ENCODE data around the gene RAPGEF1.
"Not testable (repeated sequence)": the region's sequence is repeated elsewhere in the genome, so short reads cannot be mapped to it uniquely, and the experiment has no call there.

The RAPGEF1 gene

DNA sequence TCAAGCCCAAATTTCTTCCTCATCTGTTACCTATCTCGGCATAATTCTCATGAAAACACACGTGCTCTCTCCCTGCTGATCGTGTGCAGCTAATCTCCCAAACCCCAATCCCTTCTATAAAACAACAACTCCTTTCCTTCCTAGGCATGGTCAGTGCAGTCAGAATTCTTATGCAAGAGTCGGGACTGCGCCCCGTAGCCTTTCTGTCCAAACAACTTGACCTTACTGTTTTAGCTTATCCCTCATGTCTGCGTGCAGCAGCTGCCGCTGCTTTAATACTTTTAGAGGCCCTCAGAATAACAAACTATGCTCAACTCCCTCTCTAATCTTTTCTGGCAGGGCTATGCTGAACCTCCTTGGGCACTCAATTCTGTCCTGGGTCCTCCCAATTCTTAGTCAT, 189.4 kb downstream of the RAPGEF1 start:
- DNase-seq: not testable (repeated sequence)

DNA sequence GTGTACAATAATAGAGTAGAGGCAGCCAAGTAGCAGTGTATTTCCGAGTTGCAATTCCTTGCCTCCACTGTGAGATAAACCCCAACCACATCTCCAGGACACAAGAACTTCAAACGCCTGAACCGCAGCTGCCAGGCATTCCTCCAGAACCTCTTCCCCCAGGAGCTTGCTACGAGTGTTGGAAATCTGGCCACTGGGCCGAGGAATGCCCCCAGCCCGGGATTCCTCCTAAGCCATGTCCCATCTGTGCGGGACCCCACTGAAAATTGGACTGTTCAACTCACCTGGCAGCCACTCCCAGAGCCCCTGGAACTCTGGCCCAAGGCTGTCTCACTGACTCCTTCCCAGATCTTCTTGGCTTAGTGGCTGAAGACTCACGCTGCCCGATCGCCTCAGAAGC, 190.7 kb downstream of the RAPGEF1 start:
- DNase-seq: not testable (repeated sequence)

- DNase-seq: no peak
Measured at GRCh38 chr9:131546336-131547084, 193.4 kb downstream of the RAPGEF1 start.

- no peak for DNase-seq
Measured at GRCh38 chr9:131545786-131546335, 194.0 kb downstream of the RAPGEF1 start.

DNA sequence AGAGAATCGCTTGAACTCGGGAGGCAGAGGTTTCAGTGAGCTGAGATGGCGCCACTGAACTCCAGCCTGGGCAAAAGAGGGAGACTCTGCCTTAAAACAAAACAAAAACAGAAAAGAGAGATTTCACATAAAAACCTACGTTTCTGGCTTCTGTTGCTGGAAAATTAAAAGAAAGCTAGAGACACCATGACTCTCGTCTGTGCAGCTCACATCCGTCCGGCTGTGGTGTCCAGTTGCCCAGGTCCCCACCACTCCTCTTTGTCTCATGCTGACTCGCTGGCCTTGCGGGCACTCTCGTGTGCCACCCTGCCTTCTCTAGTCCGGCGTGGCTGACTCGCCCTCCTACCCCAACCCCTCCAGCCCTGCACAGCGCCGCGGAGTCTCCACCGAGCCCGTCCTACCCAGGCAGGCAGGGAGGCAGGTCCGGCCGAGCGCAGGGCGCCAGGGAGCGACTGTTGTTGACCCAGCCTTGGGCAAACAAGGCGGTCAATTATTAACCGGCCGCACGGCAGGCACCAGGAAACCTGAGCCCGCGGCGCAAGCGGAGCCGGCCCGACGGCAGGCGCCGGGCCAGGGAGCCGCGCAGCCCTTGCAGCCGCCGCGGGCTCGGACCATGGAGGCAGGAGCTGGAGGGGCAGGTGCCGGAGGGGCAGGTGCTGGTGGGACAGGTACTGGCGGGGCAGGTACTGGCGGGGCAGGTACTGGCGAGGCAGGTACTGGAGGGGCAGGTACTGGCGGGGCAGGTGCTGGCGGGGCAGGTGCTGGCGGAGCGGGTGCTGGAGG, 194.7 kb downstream of the RAPGEF1 start, which contains the start of gene PRRT1B:
TSS of gene PRRT1B (plus strand) at position 521 of the 783 bp plus-strand sequence. CDS start at position 614, 93 bp downstream.
- no peak for DNase-seq

- no peak for DNase-seq
Measured at GRCh38 chr9:131543141-131543540, 196.7 kb downstream of the RAPGEF1 start.

- no peak for DNase-seq
Measured at GRCh38 chr9:131539223-131539923, 200.5 kb downstream of the RAPGEF1 start.

DNA sequence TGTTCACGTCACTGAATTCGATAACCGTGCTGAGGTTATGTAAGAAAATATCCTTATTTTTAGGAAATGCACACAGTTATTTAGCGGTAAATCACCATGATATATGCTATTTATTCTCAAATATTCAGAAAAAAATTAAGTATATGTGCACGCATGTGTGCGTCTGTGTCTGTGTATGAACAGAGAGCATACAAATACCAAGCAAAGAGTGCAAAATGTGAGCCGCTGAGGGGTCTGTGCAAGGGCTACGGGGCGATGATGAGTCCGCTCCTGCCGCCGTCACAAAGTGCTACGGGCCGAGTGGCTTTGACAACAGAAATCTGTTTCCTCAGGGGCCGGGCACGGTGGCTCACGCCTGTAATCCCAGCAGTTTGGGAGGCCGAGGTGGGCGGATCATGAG, 201.9 kb downstream of the RAPGEF1 start:
- DNase-seq: no peak

- no peak for DNase-seq
Measured at GRCh38 chr9:131534721-131535237, 205.1 kb downstream of the RAPGEF1 start.

DNA sequence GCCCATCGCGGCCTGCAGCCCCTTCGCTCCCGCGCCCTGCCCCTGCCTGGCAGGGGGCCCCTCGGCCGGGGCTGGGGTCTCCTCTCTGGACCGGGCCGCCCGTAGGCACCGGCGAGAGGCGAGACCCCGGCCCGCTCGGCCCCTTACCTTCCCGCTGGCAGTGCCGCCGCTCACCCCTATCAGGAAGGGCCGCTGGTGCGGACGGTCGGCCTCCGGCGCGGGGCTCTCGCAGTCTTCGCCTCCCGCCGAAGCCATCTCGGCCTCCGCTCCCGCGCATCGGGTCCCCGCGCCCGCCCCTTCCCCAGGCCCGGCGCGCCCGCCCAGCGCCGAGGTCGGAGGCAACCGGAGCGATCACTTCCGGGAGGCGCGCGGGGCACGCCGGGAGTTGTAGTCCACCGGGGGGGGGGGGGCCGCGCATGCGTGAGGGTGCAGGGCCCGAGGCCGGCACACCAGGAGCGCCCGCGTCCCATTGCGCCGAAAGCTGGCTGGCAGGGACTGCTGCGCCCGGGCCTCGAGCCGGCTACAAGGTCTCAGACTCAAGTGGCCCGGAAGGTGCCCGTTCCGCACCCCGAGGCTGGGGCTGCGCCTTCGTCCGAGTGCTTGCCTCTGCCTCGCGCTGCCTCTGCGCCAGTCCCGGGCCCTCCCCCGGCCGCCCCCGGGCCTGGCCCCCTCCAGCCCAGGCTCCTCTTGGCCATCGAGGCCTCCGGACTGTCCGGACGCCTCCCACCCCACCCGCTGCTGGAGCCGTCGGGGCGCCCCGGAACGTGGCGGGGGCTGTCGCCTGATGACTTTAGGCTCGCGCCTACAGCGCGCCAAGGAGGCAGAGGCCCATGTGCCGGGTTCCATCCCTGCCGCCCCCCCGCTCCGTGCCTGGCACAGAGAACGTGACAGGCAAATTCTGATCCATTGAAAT, 208.7 kb downstream of the RAPGEF1 start, which contains the start of gene UCK1:
TSS of gene UCK1 (minus strand) at position 344 of the 913 bp plus-strand sequence. CDS start at position 255, 89 bp downstream.
- DNase-seq: peak; percentile 94

DNA sequence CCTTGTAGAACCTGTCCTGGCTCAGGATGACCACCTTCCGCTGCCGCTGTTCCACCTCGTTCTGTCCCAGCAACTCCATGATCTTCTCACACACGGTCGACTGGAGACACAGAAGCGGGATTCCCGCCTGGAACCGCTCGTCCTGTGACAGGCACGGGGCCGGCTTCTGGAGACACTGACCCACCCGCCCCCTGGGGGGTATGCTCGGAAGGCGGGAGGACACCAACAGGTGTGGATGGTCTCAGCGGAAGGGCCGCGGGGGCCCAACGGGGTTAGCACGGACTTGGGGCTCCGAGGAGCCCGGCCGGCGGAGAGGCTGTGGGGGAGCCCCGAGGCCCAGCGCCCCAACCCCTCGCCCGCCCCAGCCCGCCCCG, 209.3 kb downstream of the RAPGEF1 start:
- DNase-seq: peak; percentile 77

GRCh38 chr9:131529597-131530545, 210.0 kb downstream of the RAPGEF1 start:
- no peak for DNase-seq

DNA sequence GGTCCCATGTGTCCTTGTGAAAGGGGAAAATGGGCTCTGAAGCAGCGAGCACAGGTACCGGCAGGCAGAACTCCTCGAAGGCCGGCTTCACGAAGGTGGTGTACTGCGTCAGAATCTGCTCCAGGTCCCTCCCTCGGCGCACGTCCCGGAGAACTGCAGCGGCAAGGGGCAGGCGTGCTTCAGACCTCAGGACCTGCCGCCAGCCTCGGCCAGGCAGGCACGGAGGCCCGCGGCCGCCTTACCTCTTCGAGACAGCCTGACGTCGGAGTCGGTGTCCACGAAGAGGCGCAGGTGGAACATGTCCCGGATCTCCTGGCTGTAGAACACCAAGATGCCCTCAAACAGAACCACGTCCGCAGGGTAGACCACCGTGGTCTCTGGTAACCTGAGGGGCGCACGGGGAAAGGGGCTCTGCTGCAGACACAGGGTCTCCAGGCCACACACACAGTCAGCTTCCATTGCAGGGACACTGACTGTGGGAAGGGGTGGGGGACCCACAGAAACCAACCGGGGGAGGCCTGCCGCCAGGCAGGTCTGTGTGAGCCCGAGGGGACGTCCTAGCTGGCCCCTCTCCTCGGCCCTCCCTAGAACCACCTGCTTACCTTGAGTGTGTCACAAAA, 210.9 kb downstream of the RAPGEF1 start:
- DNase-seq: no peak

- DNase-seq: no peak
Measured at GRCh38 chr9:131528186-131528585, 211.7 kb downstream of the RAPGEF1 start.
